ENCODE measurements around the gene NPIPA1.
"Not testable (repeated sequence)": the region's sequence is repeated elsewhere in the genome, so short reads cannot be mapped to it uniquely, and the experiment has no call there.

Gene NPIPA1

DNA sequence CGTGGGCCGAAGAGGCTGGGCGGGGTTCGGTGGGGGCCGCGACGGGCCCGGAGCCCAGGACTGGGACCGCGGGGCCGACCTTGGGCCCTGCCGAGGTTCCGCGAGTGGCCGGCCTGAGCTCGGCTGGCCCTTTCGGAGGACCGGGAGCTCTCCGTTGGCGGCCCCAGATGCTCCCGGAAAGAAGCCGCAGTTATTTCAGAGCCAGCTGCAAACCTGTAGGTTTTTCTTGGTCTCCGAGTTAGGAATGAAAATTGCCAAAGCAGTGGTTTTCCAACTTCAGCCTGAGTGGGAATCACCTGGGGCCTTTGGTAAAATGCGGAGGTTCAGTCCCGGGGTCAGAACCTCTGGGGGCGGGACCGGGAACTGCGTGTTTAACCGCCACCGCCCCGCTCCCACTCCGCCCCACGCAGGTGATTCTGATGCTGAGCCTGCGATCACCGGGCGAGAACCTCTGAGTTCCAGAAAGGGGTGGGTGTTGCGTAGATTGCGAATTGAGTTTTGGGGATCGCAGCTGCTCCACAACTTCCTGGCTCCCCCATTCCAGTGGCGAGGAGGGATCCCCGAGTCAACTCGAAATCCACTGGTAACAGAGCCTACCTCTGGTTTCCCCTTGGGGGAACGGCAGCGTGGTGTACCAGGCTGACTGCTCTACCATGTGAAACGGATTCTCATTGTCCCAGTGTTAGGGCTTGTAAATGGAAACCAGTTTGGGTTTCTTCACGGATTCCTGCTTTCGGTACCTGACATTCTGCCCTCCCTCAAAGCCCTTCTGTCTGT, 38.4 kb downstream of the NPIPA1 start:
- DNase-seq, result peak in 5 of 10 donors; percentile 24 to 88 (median 36)
- intact Hi-C loops (cut with DNase I), result not testable (repeated sequence)

- intact Hi-C loops (cut with DNase I), result not testable (repeated sequence)
- peak in 1 of 10 donors; percentile 77 for DNase-seq
Observed at GRCh38 chr16:14976971-14977736, 39.9 kb downstream of the NPIPA1 start.

GRCh38 chr16:14978281-14978680, 41.0 kb downstream of the NPIPA1 start:
- peak in 1 of 10 donors; percentile 84 for DNase-seq
- intact Hi-C loops (cut with DNase I), result not testable (repeated sequence)

GRCh38 chr16:14978908-14979307, 41.7 kb downstream of the NPIPA1 start:
- intact Hi-C loops (cut with DNase I), result not testable (repeated sequence)

DNA sequence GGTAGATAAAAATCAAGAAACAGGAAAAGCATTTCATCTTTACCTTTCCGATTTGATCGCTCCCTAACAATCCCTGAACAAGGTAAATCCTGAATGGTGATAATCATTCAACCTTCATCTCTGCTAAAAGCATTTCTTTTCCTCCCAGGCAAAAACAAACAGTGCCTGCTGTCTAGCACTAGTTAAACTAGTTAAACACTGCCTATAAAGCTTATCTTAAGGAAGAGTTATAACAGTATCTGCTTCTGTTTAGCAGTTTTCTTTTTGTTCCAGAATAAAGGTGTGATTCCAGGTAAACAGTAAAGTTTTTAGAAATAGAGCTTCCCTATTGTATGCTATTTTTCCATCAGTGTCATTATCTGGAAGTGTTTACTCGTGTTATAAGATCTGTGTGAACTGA, 44.0 kb downstream of the NPIPA1 start:
- intact Hi-C loops (cut with DNase I); DNase-seq: not testable (repeated sequence)

More at GRCh38 chr16:14978908-14979307, 41.7 kb downstream of the NPIPA1 start:
- DNase-seq, result not testable (repeated sequence)

GRCh38 chr16:14982521-14982920, 45.3 kb downstream of the NPIPA1 start:
- DNase-seq; intact Hi-C loops (cut with DNase I): not testable (repeated sequence)

DNA sequence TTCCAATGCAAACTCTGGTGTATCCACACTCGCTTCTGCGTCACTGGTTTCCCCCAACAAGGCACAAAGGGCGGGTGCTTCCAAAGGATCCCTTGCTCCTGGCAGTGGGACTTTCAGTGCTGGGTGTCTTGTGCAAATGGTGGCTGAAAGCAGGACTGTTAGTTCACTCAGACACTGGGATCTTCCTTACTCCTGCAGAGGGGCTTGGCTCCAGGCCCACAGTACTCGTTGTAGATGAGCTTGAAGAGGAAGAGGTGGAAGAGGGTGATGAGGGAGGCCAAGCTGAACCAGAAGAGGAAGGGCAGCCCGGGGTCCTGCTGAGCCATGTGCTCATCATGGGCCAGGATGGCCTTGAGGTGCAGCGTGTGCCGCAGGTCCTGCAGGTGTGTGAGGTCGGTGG, 50.8 kb downstream of the NPIPA1 start:
- intact Hi-C loops (cut with DNase I), result not testable (repeated sequence)
- DNase-seq, result peak in 1 of 10 donors; percentile 76

- peak in 2 of 10 donors; percentile 85 to 86 for DNase-seq
- intact Hi-C loops (cut with DNase I), result not testable (repeated sequence)
Observed at GRCh38 chr16:14988661-14989191, 51.5 kb downstream of the NPIPA1 start.

- intact Hi-C loops (cut with DNase I), result not testable (repeated sequence)
- peak in 4 of 10 donors; percentile 37 to 89 (median 82) for DNase-seq
Observed at GRCh38 chr16:14989291-14990281, 52.3 kb downstream of the NPIPA1 start.

DNA sequence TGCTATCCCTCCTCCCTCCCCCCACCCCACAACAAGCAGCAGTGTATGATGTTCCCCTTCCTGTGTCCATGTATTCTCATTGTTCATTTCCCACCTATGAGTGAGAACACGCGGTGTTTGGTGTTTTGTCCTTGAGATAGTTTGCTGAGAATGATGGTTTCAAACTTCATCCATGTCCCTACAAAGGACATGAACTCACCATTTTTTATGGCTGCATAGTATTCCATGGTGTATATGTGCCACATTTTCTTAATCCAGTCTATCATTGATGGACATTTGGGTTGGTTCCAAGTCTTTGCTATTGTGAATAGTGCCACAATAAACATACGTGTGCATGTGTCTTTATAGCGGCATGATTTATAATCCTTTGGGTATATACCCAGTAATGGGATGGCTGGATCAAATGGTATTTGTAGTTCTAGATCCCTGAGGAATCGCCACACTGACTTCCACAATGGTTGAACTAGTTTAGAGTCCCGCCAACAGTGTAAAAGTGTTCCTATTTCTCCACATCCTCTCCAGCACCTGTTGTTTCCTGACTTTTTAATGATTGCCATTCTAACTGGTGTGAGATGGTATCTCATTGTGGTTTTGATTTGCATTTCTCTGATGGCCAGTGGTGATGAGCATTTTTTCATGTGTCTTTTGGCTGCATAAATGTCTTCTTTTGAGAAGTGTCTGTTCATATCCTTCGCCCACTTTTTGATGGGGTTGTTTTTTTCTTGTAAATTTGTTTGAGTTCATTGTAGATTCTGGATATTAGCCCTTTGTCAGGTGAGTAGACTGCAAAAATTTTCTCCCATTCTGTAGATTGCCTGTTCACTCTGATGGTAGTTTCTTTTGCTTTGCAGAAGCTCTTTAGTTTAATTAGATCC, 56.3 kb downstream of the NPIPA1 start:
- DNase-seq; intact Hi-C loops (cut with DNase I): not testable (repeated sequence)

DNA sequence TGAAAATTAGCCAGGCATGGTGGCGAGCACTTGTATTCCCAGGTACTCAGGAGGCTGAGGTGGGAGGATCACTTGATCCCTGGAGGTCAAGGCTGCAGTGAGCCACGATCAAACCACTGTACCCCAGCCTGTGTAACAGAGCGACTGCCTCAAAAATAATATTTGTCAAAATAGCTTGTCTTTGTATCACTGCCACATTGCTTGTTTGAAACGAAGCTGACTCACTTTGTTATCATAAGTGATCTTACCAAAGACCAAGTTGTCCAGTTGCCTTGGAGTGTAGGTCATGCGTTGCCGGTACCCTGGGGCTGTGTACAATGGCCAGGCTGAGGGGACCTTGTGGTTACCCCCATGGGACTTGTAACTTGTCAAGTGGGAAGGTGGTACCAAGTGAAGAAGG, 59.5 kb downstream of the NPIPA1 start:
- intact Hi-C loops (cut with DNase I); DNase-seq: not testable (repeated sequence)

- peak in 2 of 10 donors; percentile 68 to 74 for DNase-seq
- intact Hi-C loops (cut with DNase I), result not testable (repeated sequence)
Observed at GRCh38 chr16:14998300-14998699, 61.1 kb downstream of the NPIPA1 start.

GRCh38 chr16:14999845-15000244, 62.6 kb downstream of the NPIPA1 start:
- intact Hi-C loops (cut with DNase I); DNase-seq: not testable (repeated sequence)
